AG09319 (cell line): Measurements from ENCODE around the gene PEPD.

Experiments used
- DNase-seq: peaks from one replicate; pipeline ENCODE4 v3.0.0-alpha.2; 2010; ENCODE audit warnings: low read depth; ENCODE audit errors: extremely low read depth
- CTCF ChIP-seq: IDR thresholded peaks from 2 replicates; pipeline ENCODE4 v1.5.1; 2011; ENCODE audit warnings: low read depth, mild to moderate bottlenecking, inconsistent platforms, low read length, moderate library complexity

PEPD gene

GRCh38 chr19:33546656-33547055 is 25.1 kb upstream of the PEPD start:
- DNase-seq = no peak
- no peak for TF ChIP-seq CTCF

DNA sequence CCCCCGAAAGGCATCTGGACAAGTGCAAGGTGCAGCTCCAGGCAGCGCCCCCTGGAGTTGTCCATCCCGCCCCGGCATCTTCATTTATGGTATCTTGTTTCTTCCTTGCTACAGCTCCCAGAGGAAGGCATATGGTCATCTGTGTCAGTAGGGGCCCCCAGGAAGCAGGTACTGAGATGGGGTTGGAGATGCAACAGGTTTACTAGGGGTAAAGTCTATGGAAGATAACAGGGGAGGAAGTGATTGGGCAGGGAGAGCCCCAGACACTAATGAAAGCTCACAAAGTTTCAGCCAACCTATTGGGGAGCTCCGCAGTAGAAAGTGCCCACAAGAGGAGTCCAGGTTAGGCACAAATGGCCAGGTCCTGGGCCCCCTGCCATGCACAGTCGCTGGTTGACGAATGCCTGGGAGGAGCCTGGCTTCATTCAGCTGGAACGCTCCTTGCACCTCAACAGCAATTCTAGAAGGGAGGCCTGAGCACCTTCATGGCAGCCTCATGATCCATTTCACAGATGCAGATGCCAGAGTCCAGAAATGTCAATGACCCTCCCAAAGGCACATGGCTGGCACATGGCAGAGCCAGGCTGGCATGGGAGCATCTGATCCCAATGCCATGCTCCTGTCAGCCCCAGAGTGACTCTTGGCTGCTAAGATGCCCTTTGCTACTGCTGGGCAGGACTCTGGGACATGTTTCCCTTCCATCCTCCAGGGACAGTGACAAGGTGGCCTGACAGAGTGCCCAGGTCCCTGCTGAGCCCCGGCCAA is 23.8 kb upstream of the PEPD start:
- DNase-seq = no peak
- no peak for TF ChIP-seq CTCF

DNA sequence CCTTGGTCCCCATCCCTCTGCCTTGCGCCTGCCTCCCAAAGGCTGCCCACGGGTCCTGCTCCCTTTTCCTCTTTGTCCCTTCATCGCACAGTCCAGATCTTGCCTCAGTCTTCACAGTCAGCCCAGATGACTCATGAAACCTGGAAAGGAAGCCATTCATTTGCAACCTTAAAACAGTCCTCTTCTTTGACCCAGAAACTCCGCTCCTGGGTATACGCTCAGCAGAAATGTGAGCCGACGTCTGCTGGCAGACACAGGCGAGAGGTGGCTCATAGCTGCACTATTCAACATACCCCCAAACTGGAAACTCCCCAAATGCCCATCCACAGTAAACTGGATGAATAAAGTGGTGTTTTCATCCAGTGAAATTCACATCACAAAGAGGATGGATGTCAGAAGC is 13.6 kb upstream of the PEPD start:
- no peak for TF ChIP-seq CTCF
- no peak for DNase-seq

DNA sequence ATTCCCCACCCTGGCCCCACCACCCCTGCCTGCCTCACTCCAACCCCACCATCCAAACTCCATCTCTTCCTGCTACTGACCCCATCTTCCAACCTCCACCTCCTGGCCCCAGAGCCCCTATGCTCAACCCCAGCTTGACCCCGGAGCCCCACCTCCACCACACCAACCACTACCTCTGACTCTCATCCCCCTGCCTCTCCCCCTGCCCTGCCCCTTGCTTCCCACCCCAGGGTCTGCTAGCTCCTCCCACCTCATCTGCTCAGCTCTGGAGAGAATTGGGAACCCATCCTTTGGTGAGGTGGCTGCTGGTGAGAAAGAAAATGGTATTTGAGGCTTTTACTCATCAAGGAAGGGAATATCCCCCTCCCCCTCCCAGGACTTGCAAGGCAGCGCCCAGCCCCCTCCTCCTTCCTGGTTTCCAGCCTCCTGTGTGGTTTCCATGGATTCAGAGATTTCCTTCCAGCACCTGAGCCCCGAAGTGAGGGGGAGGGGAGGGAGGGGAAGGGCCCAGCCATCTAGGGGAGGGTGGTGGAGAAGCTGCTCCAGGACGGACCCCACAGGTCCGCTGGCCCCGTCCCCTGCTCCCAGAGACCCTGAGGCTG is 11.4 kb upstream of the PEPD start:
- TF ChIP-seq CTCF = no peak
- DNase-seq = no peak

- no peak for DNase-seq
- no peak for TF ChIP-seq CTCF
Observed at GRCh38 chr19:33530842-33531241, 9.3 kb upstream of the PEPD start.

DNA sequence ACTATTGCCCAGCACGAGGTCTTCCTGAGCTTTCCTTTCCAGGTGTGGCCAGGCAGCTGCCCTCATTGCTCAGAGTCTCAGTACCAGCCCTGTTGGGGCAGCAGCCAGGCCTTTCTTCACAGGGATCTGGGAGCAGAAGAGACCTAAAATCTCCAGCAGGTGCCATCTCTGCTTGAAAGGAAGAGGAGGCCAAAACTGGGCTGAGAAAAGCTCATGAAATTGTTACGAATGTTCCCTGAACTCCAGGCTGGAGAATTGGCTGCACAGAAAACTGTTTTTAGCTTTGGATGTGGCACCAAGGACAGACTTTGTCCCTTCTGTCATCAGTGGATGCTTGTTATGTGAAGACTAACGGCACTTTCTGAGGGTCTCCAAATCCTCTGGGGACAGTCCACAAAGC is 8.7 kb upstream of the PEPD start:
- DNase-seq = no peak
- no peak for TF ChIP-seq CTCF

- no peak for DNase-seq
- no peak for TF ChIP-seq CTCF
Observed at GRCh38 chr19:33529094-33529676, 7.6 kb upstream of the PEPD start.
